ENCODE data around the gene DGCR2.

DNA sequence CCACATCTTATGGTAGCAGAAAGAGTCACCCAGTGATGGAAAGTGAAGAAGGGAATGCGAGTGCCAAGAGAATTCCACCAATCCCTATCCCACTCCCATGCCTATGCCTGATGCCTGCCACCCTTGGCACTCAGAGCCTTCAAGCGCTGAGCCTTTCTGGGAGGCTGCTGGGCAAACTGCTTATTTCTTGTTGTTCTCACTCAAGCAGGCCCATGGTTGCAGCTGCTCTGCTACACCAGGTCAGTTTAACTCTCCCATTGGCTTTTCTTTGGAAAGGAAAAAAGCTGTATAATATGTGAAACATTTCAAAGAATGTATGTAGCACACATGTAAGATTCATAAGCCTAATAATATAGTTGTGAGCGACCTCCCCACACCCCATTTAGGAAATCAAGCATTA lies 41.4 kb downstream of the DGCR2 start:
- TF ChIP-seq, protein P1, sequence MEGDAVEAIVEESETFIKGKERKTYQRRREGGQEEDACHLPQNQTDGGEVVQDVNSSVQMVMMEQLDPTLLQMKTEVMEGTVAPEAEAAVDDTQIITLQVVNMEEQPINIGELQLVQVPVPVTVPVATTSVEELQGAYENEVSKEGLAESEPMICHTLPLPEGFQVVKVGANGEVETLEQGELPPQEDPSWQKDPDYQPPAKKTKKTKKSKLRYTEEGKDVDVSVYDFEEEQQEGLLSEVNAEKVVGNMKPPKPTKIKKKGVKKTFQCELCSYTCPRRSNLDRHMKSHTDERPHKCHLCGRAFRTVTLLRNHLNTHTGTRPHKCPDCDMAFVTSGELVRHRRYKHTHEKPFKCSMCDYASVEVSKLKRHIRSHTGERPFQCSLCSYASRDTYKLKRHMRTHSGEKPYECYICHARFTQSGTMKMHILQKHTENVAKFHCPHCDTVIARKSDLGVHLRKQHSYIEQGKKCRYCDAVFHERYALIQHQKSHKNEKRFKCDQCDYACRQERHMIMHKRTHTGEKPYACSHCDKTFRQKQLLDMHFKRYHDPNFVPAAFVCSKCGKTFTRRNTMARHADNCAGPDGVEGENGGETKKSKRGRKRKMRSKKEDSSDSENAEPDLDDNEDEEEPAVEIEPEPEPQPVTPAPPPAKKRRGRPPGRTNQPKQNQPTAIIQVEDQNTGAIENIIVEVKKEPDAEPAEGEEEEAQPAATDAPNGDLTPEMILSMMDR (IDR thresholded peaks at IDR 0.05) = no peak
- TF ChIP-seq POLR2A (IDR thresholded peaks at IDR 0.05) = no peak

Data from body of pancreas (tissue), 4 donors.